ENCODE measurements around the gene GALNT8.
"Not testable (repeated sequence)": the region's sequence is repeated elsewhere in the genome, so short reads cannot be mapped to it uniquely, and the experiment has no call there.

GALNT8 gene, protein sequence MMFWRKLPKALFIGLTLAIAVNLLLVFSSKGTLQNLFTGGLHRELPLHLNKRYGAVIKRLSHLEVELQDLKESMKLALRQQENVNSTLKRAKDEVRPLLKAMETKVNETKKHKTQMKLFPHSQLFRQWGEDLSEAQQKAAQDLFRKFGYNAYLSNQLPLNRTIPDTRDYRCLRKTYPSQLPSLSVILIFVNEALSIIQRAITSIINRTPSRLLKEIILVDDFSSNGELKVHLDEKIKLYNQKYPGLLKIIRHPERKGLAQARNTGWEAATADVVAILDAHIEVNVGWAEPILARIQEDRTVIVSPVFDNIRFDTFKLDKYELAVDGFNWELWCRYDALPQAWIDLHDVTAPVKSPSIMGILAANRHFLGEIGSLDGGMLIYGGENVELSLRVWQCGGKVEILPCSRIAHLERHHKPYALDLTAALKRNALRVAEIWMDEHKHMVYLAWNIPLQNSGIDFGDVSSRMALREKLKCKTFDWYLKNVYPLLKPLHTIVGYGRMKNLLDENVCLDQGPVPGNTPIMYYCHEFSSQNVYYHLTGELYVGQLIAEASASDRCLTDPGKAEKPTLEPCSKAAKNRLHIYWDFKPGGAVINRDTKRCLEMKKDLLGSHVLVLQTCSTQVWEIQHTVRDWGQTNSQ

DNA sequence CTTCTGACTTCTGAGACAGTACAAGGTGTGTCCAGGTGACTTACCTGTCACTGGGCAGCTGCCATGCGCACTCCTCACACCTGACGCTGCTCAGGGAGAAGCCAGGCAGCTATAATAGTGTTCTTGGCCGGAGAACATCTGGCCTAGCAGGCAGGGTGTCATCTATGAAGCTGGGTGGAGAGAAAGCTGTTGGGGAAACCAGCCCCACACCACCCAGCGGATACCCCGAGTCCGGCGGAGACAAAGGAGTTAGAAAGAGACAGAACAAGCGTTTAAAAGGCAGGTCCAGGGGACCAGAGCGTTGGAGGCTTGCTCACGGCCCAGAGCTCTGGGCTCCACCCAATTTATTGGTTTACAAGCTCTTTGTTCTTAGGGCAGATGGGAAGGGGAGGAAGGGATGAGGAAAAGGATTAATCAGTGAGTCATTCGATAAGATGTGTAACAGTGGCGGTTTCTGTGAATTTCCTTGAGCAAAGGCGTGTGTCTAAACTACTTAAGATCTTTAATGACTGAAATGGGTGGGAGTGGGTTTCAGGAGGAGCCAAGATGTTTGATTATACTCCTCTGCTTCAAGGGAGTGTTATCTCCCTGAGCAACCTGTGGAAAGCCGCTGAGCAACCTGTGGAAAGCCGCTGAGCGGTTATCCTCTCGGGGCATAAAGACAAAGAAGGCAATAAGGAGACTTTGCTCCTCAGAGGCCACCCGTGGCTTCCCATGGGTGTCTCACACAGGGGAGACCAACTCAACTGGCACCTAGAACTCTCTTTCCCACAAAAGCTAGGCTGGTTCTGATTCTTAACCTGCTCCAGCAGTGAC, at the start of gene GALNT8:
Gene GALNT8 (plus strand): TSS at position 580 of the 816 bp plus-strand sequence. CDS start 278 bp downstream, outside the sequence.
- no peak for DNase-seq (ENCODE audit: low read depth)

DNA sequence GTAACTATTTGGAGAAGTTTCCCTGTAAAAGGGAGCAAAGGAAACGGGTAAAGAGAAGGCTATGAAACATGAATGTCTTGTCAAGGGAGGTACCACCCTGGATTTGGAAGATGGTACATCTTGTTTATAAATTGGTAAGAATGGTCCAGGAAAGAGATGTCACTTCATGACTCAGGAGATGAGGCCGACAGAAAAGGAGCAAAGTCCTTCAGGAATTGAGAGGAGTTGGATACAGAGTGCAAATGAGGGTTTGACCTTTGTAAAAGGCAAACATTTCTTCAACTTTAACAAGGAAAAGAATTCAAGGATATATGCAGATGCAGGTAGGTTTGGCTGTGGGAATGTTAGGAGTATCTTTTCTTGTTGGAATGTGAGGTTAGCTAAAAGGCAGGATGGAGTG, 40.5 kb upstream of the GALNT8 start:
- no peak for DNase-seq (ENCODE audit: low read depth)

DNA sequence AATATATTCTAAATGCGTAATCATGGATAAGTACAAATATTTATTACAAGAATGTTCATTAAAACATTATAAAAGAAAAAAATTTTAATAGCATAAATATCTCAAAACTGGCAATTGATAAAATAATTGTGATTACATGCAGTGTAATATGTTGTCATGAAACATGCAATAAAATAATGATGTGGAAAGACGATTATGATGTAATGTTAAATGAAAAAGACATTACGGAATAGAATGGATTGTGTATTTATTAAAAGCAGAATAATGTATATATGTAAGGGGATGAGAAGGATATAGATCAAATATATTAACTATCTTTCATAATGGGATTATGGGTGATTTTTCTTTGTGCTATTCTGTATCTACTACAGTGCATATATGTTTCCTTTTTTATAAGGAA, 38.5 kb upstream of the GALNT8 start:
- no peak for DNase-seq (ENCODE audit: low read depth)

DNA sequence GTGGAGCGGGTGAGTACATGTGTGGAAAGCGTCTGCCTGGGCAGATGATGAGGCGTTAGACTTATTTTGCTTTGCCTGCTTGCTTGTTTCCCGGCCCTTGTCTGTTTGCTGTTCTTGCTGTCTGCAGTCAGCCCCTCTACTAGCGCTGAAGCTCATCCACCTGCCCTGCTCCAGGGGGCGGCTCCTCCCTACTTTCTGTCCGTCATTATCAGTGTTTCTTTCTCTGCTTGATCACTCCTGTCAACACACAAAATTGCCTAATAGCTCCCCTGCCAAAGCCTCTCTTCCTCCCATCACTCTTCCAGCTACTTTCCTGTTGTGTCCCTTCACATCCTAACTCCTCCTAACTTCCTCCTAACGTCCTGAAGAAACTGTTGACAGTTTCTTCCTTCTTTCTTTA, 34.9 kb upstream of the GALNT8 start:
- DNase-seq (ENCODE audit: low read depth): no peak

DNA sequence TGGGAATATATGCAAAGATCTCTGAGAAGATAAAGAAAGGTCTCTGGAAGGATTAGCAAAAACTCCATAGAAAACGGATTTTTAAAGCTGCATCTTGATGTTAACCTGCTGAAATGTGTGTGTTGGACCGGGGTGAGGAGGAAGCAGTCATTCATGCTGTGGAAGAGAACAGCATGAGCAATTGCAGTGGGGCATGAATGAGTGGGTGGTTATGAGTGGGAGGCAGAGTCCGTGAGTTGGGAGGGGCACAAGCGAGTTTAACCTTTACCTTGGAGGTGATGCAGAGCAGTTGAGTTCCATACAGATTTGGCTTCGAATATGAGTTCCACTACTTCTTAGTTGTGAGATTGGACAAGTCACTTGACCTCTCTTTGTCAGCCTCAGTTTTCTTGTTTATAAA, 29.4 kb upstream of the GALNT8 start:
- no peak for DNase-seq (ENCODE audit: low read depth)

DNA sequence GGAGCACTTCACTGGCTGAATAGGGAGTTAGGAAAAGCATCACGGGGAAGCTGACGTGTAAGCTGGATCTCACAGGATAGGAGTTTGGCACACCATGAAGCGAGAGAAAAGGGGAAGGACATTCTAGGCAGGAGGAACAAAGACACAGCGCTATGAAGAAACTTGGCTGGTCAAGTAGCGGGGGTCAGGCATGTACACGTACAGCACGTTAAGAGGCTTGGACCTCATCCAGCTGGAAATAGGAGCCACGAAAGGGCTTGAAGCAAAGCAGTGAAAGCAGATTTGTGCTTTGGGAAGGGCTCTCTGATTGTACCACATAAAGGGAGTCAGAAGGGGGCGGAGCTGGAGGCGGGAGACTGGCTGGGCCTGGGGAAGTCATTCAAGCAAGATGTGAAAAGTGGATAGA, 19.6 kb upstream of the GALNT8 start:
- DNase-seq (ENCODE audit: low read depth): no peak

DNA sequence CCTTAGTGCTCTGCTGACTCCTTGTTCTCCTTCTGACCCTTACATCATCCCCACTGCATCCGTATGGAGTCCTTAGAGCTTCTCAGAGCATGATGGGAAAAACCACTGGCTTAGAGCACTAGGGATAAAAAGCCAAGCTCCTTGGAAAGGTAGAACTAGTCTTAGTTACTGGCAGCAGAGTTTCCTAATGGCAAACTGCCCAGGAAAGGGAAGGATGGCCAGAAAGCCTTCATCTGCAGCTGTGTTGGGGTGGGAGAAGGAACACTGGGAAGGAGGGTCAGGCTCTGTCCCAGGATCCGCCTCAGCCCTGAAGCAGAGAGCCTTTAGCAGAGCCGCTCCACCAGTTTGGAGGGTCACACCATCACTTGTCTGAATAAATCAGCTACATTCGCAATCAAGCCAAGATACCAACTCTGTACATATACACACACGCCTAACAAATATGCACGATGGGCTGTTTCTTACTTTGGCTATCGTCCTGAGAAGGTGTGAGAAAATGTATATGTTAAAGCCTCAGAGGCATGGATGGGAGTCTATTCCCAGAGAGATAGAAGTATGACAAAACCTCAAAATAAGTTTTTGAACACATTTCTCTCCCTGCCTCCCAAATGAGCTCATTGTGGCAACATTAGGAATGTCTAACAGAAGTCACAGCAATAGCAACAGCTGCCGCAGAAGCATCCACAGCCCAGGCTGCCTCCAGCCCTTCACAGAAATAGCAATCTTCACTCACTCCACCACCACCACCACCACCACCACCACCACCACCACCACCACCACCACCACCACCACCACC, 18.6 kb upstream of the GALNT8 start:
- no peak for DNase-seq (ENCODE audit: low read depth)

DNA sequence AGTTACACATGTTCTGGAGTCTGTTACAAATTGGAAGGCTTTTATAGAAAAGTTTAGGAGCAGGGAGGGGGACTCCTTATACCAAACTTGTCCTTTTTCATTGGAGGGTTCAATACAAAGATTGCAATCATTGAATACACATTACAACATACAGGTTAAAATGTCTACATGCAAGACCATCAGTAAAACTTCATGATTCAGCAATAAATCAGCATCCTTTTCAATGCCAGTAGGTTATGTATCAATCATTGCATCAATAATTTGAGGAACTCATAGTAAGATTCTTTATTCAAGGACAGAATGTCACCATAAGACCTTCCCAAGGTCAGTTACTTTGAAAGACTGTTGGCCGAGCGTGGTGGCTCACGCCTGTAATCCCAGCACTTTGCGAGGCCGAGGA, 16.5 kb upstream of the GALNT8 start:
- DNase-seq (ENCODE audit: low read depth): no peak

DNA sequence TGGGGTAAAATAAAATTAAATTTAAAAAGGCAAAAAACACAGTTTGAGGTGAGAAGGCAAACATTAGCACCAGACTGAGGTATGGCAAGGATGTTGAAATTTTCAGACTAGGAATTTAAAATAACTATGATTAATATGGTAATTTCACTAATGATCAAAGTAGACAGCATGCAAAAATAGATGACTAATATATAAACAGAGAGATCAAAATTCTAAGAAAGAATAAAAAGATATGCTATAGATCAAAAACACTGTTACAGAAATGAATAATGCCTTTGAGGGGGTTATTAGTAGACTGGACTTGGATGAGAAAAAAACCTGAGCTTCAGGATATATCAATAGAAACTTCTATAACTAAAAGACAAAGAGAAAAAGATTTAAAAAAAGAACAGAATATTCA, 14.4 kb upstream of the GALNT8 start:
- DNase-seq (ENCODE audit: low read depth): no peak

DNA sequence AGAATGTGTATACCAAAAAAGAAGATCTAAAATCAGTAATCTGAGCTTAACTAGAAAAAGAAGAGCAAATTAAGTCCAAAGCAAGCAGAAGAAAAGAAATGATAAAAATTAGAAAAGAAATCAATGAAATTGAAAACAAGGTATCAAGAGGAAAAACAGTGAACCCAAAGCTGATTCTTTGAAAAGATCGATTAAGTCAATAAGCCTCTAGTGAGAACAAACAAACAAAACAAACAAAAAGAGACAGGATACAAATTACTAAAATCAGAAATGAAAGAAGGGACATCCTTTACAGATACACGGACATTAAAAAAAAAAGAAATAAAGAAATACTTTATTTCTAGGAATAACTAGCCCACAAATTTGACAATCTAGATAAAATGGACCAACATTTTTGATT, 12.9 kb upstream of the GALNT8 start:
- DNase-seq (ENCODE audit: low read depth): no peak

DNA sequence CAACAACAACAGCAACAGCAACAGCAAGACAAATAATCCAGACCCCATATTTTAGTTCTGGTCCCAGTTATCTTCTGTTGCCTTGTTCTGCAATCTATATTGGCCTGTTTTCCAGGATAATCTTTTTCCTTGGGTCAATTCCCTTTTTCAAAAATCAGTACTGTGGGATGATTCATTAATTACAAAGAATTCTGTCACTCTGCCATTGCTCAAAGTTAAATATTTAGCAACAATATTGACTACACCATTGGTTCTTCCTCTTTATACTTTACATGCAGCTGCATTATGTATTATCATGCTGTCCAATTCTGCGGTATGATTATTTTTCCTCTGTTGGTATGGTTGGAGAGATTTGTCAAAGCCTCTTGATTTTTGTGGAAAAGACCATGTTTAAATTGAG, 10.1 kb upstream of the GALNT8 start:
- no peak for DNase-seq (ENCODE audit: low read depth)

DNA sequence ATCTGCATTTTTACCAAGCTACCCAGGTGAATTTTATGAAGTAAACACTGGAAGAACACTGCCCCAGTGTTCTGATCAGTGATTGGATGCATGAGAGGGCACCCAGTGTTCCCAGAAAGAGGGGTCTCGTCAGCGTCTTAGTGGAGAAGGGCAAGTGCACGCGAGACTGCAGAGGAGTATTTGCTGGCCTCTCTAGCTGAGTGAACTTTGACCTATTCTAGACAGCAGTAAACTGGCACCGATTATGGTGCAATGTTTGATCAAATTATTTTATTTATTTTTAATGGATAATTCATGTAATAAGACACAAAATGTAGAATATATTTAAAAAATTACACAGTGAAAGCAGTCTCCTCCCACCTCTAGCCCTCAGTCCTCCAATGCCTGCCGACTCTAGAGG, 5.3 kb upstream of the GALNT8 start:
- DNase-seq (ENCODE audit: low read depth): no peak

DNA sequence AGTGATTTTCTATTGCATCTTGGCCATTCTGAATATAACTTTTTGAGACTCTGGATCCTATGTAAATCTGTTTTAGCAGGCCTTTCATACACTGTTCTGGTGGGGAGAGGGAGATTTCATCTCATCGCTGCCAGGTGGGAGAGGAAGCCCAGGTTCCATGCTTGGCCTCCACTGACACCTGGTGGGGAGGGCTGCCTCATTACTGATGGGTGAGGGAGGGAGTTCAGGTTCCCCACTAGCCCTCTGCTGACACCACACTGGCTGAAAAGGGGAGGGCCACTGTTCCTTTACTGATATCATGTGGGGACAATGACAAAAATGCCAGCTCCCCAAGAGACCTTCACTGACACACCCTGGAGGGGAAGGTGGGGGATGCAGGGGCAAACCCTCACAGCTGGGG, 2.4 kb upstream of the GALNT8 start:
- no peak for DNase-seq (ENCODE audit: low read depth)

DNA sequence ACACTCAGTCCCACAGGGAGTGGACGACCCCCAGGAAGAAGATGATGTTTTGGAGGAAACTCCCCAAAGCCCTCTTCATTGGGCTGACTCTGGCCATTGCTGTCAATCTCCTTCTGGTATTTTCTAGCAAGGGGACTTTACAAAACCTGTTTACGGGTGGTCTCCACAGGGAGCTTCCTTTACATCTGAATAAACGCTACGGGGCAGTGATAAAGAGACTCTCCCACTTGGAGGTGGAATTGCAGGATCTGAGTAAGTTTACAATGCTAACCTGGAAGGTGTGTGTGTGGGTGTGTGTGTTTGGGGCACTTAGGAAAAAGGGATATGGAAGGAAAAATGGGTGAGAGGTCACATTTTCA, 416 bp downstream of the GALNT8 start:
- no peak for DNase-seq (ENCODE audit: low read depth)

DNA sequence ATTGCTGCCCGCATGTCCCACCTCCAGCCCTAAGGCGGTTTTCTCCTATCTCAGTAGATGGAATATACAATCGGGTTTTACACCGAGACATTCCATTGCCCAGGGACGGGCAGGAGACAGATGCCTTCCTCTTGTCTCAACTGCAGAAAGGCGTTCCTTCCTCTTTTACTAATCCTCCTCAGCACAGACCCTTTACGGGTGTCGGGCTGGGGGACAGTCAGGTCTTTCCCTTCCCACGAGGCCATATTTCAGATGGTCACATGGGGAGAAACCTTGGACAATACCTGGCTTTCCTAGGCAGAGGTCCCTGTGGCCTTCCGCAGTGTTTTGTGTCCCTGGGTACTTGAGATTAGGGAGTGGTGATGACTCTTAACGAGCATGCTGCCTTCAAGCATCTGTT, 1.4 kb downstream of the GALNT8 start:
- DNase-seq (ENCODE audit: low read depth): not testable (repeated sequence)

DNA sequence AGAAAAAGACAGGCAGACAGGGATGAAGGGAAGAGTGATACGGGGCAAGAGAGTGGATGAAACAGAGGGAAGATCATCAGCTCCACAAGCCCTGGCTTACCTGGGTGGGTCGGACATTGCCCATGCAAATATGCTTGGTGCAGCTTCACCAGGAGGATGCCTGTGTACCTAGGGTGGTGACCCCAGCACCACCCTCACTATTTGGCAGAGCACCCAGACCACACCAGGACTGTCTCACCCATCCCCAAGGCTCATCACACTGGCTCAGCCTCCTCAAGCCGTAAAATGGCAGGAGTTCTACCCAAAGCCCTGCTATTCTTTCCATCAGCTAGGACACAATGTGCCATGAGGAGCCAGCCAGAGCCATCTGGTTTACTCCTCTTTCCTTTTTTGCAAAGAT, 3.0 kb downstream of the GALNT8 start:
- no peak for DNase-seq (ENCODE audit: low read depth)

DNA sequence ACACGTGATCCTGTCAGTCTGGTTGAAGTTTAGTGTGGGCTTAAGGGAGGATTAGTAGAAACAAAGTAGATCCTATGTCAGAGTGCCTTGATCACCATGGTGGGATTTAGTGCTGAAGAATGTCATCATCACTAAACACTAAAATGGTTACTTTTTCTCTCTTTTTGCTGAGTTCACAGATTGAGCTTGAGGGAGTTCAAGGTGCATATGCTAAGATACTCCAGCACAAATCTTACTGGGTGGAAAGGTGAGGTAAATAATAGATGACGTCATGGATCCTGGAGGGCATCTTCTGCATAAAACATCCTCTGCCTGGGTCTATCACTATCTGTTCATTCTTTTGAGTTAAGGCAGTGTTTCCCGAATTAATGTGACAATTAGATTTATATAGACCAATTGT, 4.9 kb downstream of the GALNT8 start:
- DNase-seq (ENCODE audit: low read depth): no peak

DNA sequence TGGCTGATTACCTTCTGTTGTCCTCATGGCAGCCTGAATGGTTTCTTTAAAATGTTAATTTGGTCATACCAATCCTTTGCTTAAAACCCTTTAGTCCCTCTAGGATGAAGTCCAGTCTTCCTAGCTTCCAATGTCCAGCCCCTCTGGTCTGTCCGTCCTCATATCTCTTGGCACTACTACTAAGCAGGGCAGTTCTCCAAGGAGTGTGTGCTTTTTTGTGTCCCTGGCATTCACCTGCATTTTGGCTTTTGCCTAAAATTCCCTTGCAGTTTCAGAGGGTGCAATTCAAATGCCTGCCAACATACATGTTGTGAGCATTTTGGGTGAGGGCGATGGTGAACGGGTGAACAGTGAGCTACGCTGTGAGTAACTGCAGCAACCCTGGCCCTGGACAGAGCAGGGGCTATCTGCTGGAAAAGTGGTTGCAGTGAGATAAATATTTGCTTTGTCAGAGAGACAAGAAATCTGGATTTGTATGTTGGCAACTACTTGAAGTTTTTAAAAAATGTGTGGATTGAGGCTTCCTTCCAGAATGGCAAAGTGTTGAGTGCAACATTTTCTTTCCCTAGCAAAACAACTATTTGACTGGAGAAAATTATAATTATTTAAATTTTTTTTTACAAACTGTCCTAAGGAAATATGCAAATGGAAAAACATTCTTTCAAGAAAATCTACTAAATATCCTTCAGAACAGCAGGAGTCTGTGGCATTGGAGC, 14.6 kb downstream of the GALNT8 start:
- DNase-seq (ENCODE audit: low read depth): no peak

DNA sequence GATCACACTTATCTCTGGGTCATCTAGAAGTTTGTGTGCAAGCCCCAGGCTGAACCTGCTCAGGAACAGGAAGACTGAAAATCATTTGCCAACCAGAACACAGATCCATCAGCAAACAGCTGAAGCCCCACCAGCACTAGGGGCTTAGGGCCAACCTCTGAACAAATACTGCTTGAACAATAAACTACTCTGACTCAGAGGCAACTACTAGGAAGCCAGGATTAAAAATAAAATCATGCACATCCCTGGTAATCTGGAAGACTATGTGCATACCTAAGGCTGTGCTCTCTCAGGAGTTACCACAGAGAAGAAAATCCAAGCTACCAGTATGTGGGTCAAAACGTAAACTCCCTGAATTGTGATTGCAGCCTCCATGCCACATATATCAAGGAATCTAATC, 15.9 kb downstream of the GALNT8 start:
- no peak for DNase-seq (ENCODE audit: low read depth)

DNA sequence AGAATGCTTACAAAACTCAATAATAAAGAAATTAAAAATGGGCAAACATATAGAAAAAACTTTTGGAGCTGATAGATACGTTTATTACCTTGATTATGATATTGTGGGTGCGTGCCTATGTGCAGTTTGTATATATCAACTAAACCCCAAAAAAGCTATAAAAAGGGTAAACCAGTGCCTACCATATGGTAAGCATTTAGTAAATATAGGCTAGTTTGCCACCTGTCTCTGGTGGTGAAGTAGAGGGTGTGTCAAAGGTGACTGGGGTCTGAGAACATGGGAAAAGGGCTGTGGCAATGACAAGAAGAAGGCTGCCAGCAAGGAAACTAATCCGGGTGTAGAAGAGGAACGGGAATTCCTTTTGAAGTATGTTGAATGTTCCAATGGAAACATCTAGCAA, 18.3 kb downstream of the GALNT8 start:
- DNase-seq (ENCODE audit: low read depth): no peak

DNA sequence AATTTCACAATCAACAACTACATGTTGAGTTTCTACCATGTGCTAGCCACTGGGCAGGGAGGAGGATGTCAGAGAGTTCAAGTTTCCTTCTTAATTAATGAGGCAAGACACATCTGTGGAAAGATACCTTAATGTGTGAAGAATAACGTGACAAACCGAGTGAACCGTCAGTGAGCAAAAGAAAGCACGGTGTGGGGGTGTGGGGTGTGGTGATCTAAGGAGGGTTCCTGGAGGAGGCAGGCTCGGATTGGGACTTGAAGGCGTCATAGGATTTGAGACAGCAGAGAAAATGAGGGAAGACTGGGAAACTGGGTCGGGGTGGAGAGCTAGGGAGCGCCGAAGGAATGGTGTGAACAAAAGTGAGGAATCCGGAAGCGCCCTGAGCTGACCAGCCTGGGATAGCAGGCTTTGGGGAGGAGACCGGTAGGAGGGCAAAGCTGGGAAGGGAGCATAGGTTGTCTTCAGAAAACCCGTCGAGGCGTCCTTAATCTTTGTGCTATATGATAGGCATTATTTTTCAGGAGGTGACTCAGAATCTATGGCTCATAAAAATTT, 22.3 kb downstream of the GALNT8 start:
- DNase-seq (ENCODE audit: low read depth): no peak
